Activated CD8-positive, alpha-beta memory T cell treated with anti-CD3 and anti-CD28 coated beads for 4 hours (primary cell): ENCODE data around the gene VSX1.

Source experiments
- DNase-seq, 2 donors: peaks; one replicate each; pipeline ENCODE4 v3.0.0-alpha.2; 2020; ENCODE audit warnings: low read depth in 2 of 2

Gene VSX1

DNA sequence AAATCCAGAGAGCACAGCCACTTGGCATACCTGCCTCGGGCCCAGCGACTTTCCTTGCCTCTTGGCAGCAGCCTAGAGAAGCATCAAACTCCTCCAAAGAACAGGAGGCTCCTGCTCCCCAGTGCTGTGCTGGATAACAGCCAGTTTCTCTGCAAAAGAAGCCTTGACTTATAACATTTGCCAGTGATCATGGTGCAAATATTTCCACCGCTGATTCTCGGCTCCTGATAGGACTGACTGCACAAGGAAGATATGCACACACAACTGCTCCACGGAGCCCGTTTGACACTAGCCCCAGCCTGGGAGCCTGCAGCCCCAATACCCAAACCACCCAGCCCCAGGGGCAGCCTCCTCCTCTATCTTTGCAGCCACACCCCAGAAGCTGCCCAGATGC, 41.5 kb downstream of the VSX1 start:
- DNase-seq = no peak

DNA sequence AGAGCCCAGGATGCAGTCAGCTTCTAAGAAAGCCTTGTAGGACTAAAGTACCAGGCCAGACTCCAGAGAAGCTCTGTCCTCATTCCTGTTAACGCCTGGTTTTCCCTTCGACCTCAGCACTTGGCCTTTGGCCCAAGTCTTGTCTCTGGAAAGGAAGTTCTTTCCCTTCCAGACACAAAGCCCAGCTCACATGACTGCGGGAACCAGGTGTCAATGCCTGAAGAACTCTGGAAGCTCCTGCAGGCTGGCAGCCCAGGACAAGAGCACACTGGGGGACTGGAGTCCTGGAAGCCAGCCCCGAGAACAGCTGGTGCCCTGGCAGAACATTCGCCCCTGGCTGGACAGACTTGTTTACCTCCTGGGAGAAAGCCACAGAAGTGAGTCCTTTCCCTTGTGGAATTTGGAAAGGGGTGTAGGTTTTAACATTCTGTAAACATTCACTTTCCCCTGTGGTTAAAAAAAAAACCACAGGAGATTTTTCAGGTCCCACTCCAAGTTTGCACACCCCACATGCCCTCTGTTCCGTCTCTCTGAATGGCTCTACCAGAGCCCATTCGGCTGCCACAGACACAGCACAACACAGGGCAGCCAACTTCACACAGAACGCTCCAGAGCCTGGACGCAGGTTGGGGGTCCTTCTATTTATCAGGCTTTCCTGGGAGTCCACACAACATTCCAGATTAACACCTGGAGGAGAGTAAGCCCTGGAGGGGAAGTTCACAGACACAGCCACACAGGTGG, 42.1 kb downstream of the VSX1 start:
- DNase-seq = no peak

DNA sequence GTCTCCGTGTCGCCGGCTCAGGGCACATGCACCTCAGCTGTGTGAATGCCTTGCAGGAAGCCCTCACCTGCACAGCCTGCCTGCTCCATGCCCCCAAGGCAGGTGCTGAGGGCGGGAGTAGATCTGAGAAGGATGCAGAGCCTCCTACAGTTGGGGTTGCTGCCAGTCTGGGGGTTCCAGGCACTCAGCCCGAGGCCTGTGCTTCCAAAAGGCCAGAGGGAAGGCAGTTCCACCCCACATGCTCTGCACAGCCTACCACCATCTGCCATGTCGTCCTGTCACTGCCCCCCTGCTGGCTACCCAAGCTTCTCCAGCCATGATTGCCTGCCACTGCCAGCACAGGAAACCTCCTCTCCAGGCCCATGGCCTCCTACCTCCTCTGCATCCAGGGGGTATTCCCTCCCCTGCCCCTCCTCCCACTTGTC, 43.3 kb downstream of the VSX1 start:
- DNase-seq = no peak

DNA sequence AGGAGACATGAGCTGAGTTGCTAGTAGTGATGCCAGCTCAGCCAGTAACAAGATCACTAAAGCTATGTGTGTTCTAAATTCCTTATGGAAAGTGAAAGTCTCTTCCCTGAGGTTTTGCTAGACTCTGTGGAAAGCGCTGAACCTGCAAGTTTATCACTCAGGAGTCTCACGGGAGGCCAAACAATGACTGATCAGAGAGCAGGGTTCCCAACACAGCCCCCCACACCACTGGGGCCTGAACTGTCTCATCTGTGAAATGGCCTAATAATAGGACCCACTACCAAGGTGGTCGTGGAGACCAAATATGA, 43.9 kb downstream of the VSX1 start:
- no peak for DNase-seq

GRCh38 chr20:25037288-25038102, 44.4 kb downstream of the VSX1 start:
- no peak for DNase-seq

GRCh38 chr20:25036331-25036936, 45.5 kb downstream of the VSX1 start:
- DNase-seq = no peak

GRCh38 chr20:25035921-25036320, 46.0 kb downstream of the VSX1 start:
- no peak for DNase-seq

DNA sequence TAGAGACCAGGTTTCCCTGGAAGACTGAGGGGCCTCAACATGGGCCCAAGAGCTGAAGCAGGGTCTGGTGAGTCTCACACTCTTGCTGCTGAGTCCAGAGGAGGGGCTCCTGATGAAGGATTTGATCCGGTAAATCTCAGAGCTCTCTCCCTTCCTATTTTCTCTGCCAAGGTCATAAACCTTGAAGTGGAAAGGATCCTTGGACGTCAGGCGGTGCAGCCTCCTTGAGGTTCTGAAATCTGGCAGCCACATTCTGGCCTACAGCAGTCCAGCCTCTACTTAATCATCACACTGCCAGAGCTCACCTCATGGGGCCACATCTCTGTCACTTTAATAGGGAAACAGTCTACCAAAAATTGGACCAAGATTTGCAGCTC, 48.0 kb downstream of the VSX1 start:
- DNase-seq = no peak

GRCh38 chr20:25033265-25033923, 48.5 kb downstream of the VSX1 start:
- no peak for DNase-seq

GRCh38 chr20:25032478-25033264, 49.3 kb downstream of the VSX1 start:
- no peak for DNase-seq

GRCh38 chr20:25032065-25032477, 49.9 kb downstream of the VSX1 start:
- DNase-seq = no peak

- DNase-seq = no peak
Measured at GRCh38 chr20:25031241-25031640, 50.7 kb downstream of the VSX1 start.

DNA sequence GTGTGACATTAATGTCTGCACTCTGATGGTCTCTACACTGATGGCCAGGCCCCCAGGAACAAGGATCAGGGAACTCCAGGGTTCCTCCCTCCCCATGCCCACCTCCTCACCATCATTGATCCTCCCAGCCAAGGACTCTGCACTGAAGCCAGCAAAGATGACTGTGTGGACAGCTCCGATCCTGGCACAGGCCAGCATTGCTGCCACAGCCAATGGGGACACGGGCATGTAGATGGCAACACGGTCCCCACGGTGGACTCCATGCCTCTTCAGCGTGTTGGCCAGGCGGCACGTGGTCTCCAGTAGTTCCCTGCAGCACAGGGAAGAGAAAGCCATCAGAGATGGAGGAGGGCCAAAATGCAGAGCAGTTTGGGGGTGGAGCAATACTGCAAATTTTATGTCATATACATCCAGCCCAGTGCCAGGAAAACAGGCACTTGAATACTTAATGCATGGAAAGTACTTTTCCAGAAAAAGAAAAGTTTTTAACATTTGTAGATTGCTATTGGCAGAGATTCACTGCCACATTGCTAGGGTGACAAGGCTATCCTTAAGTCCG, 51.2 kb downstream of the VSX1 start:
- DNase-seq = no peak

DNA sequence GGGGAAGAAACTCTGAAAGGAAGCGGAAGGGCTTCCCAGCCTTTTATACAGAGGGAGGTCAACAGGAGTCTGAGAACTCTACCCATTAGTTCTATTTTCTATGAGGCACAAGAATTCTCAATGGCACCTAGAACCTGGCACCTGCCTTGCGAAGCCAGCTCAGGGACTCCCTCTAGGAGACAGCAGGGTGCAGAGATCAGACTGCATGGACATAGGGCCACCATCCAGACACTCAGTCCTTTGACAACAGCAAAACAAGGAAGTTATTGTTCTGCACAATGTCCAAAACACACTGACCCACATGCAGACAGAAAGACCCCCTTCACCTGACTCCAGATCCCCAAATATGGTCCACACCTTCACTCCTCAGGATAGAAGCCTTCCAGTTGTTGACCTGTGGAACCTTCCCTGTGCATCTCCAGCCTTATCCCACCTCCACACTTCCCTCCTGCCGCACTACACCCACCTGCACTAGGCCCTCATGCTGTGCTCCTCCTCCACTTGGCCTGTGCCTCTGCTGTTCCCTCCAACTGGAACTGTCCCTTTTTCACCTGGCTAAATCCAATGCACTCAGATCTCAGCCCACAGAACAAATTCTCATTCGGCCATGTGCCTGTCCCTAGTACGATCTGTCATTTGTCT, 51.8 kb downstream of the VSX1 start:
- no peak for DNase-seq

DNA sequence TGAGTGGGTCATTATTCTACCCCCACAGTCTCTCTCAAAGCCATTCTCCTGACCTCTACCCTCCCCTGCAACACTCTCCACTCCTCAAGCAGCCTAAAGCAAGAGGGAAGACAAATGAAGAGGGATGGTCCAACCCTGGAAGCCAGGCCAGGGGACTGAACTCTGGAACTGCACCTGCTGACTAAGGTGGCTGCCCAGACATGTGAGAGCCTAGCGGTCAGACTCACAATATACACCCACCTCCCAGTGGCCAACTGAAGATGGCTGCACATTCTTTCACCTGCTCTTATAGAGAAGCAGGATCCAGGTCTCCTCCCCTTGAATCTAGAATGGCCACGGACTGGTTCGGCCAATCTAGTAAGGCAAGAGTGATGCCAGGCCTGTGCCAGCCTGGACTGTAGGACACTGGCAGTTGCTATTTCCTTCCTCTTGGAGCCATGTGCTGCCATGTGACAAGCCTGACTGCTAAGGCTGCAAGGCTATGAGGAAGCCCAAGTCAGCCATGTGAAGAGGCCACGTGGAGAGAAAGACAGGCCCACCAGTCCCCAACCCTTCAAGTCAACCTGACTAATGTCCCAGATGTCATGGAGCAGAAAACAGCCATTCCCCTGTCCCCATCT, 55.8 kb downstream of the VSX1 start:
- no peak for DNase-seq
